D341Med (cell line): ENCODE results near the gene CNOT8.
"Not testable (repeated sequence)": the region's sequence is repeated elsewhere in the genome, so short reads cannot be mapped to it uniquely, and the experiment has no call there.

Source experiments
- DNase-seq: peaks from one replicate; pipeline ENCODE4 v3.0.0; 2012; ENCODE audit warnings: low spot score

The CNOT8 gene

GRCh38 chr5:154835701-154836052 lies 22.8 kb upstream of the CNOT8 start:
- not testable (repeated sequence) for DNase-seq

- DNase-seq: no peak
Observed at GRCh38 chr5:154836225-154836624, 22.2 kb upstream of the CNOT8 start.

DNA sequence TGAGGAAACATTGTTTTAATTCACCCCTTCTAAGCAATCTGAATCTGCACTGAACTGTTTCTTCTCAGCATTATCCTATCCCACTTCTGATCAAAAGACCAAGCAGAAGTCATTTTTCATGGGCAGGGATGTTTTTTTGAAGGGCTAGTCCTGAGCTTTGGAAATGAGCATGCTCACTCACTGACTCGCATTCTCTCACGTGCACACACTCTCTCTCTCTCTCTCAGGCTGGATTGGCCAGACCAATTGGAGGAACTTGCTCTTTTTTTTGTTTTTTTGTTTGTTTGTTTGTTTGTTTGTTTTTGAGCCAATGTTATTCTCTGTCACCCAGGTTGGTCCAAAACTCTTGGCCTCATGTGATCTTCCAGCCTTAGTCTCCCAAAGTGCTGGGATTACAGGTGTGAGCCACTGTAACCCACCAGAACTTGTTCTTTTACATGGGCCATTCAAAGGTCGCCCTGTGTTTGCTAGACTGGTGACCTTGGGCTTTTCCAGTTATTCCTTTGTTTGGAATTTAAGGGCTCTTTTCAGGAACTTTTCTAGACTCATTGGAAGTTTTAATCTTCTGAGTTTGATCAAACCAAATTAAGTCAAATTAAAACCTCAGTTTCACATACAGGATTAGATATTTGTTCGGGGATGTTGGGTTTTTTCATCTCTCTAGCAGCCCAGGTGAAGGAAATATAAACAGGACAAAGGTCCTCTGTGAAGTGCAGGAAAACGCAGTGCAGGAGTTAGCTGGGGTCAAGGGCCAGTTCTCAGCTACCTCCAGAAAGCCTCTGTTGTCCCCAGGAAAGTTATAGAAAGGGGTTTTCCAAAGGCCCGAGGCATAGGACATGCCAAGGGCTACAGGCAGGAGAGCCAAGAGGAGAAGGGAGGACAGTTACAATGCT lies 21.2 kb upstream of the CNOT8 start:
- no peak for DNase-seq

DNA sequence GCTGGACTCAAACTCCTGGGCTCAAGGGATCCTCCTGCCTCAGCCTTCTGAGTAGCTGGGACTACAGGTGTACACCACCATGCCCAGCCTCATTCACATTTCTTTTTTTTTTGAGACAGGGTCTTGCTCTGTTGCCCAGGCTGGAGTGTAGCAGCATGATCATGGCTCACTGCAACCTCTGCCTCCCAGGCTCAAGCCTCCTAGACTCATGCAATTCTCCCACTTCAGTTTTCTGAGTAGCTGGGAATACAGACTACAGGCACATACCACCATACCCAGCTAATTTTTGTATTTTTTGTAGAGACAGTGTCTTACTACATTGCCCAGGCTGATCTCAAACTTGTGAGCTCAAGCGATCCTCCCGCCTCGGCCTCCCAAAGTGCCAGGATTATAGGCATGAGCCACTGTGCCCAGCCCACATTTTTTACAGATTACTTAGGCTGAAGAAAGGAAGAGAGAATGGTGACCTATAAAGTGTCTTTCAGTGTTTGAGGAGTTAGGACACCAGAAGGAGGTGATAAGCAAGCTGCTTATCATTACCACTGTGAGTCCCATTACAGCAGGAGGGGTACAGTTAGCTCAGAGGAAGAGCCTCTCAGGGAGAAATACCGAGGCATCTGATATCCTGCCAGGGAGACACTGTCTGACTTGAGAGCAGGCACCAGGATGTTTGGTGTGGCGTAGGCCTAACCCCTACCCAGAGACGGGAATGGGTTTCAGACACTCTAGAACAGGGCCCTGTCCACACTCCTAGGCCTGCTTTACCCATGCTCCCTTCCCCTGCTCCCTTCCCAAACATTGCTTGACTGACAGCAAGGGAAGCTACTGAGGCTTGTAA lies 17.8 kb upstream of the CNOT8 start:
- no peak for DNase-seq

DNA sequence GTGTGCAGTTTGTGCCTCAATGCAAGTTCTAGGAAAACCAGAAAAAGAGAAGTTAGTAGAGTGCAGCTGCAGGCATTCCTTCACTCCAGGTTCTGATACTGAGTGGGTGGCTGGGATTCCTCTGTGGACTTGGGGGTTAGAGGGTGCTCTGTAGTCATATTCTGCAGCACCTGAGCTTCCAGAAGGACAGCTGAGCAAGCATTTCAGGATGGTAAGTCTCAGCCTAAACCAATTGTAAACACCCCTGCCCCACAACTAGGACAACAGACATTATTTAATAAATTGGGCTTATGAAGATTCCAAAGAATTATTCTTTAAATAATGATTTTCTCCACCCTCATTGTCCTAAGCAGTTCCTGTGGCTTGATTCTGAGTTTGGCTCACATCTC lies 17.2 kb upstream of the CNOT8 start:
- DNase-seq: no peak

DNA sequence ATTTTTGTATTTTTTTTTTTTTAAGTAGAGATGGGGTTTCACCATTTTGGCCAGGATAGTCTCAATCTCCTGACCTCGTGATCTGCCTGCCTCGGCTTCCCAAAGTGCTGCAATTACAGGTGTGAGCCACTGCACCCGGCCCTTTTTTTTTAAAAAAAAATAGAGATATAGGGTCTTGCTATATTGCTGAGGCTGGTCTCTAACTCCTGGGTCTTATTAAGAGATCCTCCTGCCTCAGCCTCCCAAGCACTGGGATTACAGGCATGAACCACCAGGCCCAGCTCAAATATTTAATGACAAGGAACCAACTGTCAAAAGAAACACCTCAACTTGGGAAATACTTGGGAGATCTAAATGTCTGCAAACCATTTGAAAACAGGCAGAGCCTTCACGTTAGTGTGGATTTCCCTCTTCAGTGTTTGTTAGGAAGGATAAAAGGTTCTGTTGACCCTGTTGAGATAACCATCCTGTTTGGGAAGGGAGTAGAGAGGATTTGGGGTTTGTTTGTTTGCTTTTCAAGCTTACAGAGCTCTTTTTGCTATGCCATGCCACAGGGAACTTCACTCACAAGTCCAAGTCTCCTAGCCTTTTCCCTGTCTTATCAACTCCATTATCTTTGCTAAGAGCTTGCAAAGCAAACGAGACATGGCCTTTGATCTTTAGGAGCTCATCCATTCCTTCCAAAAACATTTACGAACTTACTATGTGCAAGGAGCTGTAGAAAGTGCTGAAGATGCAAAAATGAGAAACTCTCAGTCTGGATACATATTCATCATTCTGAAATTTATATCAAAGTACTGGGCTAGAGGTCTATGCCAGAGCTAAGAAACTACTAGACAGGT lies 15.5 kb upstream of the CNOT8 start:
- no peak for DNase-seq

- DNase-seq: no peak
Observed at GRCh38 chr5:154844809-154845208, 13.6 kb upstream of the CNOT8 start.

DNA sequence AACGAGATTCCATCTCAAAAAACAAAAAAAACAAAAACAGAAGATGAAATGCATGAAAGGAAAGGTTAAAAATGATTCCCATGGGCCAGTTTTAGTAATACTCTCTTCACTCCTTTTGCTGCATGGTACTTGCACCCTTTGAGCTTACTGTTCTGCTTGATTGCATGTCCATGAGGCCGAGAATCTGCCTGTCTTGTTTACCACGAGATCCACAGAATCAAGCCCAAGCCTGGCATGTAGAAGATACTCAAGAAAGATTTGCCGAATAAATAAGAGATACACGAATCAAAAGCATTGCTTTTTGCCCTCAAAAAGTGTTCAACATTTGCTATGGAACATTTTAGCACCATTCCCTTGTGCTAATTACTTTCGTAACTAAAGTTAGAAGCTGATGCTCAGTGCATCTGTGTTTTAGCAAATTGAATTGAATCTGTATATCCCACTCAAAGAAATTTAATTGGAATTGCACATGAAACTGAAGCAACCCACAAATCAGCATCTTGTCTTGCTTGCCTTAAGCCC lies 9.1 kb upstream of the CNOT8 start:
- no peak for DNase-seq

- DNase-seq: no peak
Observed at GRCh38 chr5:154849791-154850201, 8.6 kb upstream of the CNOT8 start.

DNA sequence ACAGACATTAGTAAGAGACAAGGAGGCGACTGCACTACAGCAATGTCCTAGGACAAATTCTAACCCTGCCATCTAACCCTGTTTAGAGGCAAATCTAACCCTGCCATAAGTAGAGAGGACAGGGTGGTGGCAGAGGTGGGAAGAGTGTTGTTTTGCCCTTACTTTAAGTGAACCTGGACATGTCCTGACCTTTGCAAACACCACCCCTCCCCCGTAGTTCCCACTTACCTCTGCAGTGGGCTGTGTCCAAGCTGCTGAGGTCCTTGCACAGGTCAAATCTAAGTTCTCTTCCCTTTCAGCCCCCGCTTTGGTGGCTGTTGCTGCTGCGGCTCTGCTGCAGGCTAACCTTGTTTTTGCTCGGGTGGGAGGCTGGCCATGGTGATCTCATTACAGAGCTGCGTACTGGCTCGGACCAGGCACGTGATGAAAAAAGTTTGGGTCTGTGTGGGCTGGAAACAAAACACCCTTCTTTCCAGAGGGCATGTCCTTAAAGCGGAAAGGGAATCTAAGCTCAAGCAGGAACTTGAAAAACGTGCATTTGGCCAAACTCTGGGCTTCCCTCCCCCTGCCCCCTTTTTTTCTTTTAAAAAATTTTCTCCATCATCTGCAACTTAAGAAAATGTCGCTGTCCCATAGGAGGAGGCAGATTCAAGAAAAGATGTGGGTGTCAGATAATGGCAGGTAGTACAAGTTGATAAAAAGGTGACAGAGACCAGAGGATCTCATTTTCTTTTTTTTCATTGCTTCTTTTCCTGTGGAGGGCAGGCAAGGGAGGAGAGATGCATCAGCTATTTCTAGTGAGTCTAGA lies 8.0 kb upstream of the CNOT8 start, which contains the start of gene FAXDC2:
Gene FAXDC2, minus strand, starts transcription at position 349 of the 808 bp plus-strand sequence. CDS start 12,425 bp downstream, outside the sequence.
- DNase-seq: no peak

DNA sequence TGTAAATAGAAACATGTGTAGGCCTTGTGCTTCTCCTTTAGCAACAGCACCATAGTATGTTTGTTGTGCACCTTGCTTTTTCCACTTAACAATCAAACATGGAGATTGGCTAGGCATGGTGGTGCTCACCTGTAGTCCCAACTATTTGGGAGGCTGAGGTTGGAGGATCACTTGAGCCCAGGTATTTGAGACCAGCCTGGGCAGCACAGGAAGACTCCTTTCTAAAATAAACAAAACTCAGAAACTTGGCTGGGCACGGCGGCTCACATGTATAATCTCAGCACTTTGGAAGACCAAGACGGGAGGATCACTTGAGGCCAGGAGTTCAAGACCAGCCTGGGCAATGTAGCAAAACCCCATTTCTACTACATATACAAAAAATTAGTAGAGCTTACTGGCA lies 7.1 kb upstream of the CNOT8 start:
- DNase-seq: no peak

DNA sequence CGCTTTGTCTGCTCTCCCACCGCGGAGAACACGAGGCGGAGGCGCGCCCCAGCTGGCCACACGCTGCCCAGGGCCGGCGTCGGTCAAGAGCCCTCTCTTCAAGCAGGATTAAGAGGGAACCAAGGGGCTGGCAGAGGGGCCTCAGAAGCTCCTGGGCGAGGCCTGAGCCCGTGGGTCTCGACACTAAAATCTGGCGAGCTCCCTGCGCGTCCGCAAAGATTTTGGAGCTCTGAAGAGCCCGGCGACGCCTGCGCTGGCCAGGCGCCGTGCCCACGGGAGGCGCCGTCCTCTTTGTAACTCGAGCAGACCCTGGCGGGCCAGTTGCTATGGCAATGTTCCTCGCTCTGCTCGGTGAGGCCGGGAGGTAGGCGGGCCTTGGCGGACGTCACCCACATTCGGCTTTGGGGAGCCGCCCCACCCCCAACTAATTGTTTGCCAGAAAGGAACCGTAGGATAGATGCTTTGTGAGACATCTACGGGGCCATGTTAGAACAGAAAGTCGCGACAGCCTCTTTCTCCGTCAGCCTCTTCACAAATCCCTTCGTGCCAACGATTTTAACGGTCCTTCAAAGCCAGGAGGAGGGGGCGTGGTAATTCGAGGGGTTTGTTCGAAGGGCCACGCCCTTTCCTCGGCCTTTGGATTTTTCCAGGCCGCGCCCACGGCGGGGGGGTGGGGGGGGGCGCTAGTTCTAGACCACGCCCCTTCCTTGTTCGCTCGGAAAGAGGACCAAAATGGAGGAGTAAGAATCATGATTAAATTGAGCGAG lies 714 bp upstream of the CNOT8 start:
- DNase-seq: peak; percentile 89

DNA sequence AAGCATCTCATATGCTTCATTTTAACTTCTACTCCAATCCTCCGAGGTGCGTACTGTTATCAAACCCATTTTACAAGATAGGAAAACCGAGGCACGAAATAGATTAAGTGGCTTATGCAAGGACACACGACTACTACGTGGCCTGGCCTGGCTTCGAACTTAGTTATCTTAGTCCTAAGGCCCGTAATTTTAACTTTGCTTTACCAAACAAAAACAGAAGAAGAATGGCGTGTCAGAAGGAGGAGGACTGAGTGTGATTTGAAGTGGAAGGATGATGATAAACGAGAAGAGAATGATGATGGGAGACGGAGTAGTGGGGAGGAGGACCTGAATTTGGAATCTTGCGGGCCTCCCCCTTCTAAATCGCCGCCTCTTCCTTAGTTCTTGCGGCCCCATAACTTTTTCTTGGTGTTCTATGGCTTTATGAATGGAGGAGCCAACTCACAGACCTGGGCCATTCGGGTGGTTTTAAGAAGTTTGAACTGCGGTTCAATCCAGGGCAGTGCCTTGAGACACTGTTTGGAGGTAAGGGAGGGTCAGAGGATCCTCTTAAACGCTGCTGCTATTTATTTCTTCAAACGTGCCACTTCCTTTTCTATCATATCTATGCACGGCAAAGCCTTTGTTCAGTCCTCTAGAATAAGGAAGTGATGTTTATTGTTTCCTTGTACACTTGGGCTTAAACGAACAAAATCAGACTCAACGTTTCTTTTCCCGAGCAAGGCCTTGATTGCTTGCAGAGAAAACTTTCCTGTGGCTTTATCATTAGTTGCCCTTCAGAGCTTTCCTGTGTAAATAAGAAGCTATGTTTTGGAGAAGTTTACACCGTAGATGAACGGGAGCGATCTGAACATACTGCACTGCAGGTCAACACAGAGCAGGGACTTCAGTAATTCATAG lies 795 bp downstream of the CNOT8 start:
- no peak for DNase-seq

DNA sequence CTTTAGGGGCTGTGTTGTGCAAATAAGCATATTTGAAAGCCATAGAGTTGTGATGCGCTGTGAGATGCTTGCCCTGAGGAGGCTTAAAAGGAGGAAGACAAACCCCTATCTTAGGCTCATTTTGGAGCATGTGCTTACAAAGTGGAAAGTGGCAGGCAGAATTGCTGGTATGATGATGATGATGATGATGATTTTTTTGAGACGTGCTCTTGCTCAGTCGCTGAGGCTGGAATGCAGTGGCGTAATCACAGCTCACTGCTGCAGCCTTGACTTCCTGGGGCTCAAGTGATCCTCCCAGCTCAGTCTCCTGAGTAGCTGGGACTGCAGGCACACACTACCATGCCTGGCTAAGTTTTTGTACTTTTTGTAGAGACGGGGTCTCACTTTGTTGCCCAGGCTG lies 1.7 kb downstream of the CNOT8 start:
- DNase-seq: no peak

DNA sequence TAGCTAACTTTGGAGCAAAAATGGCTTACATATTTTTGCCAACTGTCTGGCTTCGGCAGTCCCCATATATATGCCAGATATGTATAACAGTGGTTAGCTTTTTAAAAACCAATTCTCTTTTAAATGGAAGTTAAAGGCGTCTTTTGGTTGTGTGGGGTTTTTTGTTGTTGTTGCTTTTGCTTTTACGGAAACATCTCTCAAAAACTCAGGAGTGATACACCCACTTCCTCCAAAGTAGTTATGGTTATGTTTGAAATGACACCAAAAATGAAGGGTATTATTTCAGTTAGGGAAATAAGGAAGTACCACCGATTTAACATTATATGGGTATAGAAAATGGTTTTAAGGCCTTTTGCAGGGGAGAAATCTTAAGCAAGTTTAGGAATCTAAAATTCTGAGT lies 2.3 kb downstream of the CNOT8 start:
- no peak for DNase-seq

DNA sequence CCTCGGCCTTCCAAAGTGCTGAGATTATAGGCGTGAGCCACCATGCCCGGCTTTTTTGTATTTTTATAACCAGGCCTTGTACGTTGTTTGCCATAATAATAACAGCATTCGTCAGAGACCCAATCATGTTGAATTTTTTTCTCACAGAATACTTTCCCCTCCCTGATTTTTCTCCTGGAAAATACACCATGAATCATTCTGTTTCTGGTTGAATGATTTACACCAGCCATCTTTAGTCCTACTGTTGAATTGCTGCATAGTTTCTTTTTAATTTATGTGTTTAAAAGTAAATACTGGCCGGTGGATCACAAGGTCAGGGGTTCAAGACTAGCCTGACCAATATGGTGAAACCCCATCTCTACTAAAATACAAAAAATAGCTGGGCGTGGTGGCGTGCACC lies 3.5 kb downstream of the CNOT8 start:
- no peak for DNase-seq

- DNase-seq: no peak
Observed at GRCh38 chr5:154862766-154863165, 4.3 kb downstream of the CNOT8 start.

DNA sequence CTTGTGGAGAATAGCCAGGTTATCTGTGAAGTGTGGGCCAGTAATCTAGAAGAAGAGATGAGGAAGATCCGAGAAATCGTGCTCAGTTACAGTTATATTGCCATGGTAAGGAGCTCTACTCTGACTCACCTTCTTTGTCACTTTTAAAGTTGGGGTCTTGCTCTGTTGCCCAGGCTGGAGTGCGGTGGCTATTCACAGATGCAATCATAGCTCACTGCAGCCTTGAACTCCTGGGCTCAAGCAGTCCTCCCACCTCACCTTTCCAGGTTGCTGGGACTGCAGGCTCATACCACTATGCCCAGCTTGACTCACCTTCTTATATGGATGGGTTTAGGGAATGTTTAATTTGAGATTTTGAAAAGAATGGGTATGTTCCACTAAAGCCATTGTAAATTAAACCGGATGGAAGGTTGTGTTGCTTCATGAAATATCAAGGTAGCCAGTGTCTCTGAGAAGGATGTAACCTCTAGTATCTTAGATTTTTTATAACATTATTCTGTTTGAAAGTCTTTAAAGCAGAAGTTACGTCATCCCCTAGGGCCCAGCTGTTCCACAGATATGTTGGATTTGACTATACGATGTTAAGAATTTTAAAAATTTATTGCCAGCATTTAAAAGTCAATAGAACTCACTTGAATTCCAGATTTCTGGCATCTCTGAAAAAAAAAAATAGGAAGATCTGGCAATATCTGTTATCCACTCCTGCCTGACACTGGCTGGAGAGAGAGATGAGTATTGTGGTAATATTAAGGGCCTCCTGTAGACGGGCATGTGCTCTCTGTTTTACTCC lies 5.1 kb downstream of the CNOT8 start:
- no peak for DNase-seq
